ENCODE results near the gene CARNS1. TPM values are rescaled to one million over a fixed set of nuclear protein-coding genes. Genes with fewer than 3 reads are reported as not detected.
"Not testable (repeated sequence)": the region's sequence is repeated elsewhere in the genome, so short reads cannot be mapped to it uniquely, and the experiment has no call there.

CARNS1 gene
- total RNA-seq, 2 experiments from 2014 or later = 4.8 to 4.9 TPM

- Mint-ChIP-seq H3K4me1 (ENCODE audit: low read depth) (peaks cover 67% of the 10 kb centered on the region), H3K27ac (peak overlapping the region; percentile 86)
- POLR2A ChIA-PET = interaction anchor here (0.5 to 5.8 kb wide), 8 partner anchors 10 to 235 kb away, joined by 3 to 95 read pairs (median 15); partner anchors contain the start of genes PPP1CA, PTPRCAP and TBC1D10C
These were observed 6.1 kb downstream of the CARNS1 start for GRCh38 chr11:67421430-67422031.

GRCh38 chr11:67422891-67423290, 7.4 kb downstream of the CARNS1 start:
- peaks cover 66% of the 10 kb centered on the region for H3K4me1 Mint-ChIP-seq (ENCODE audit: low read depth)
- H3K4me3 Mint-ChIP-seq = no peak overlapping the region
- no peak for ATAC-seq
- ChIA-PET POLR2A (interaction anchor here (1.1 to 2.1 kb wide), 3 partner anchors 11 to 16 kb away, joined by 3 to 9 read pairs (median 5); partner anchors contain the start of gene PTPRCAP), CTCF (no interaction called here)
- H3K9me3 Mint-ChIP-seq (ENCODE audit: insufficient read depth) = no peaks in the 10 kb centered on the region
- no peak for DNase-seq
- no peaks in the 10 kb centered on the region for H3K36me3 Mint-ChIP-seq (ENCODE audit: low read depth)
- H3K27ac Mint-ChIP-seq = peak overlapping the region; percentile 32
- H3K27me3 Mint-ChIP-seq (ENCODE audit: low read depth) = no peaks in the 10 kb centered on the region

More at GRCh38 chr11:67421430-67422031, 6.1 kb downstream of the CARNS1 start:
- no peak for DNase-seq
- peak overlapping the region; percentile 70 for H3K4me3 Mint-ChIP-seq
- CTCF ChIA-PET = interaction anchor here (1.2 to 6.6 kb wide), 4 partner anchors 16 to 55 kb away, joined by 5 to 73 read pairs (median 9); partner anchors contain the start of genes PPP1CA, PTPRCAP and TBC1D10C
- no peaks in the 10 kb centered on the region for H3K9me3 Mint-ChIP-seq (ENCODE audit: insufficient read depth)
- no peak for ATAC-seq
- H3K27me3 Mint-ChIP-seq (ENCODE audit: low read depth) = no peaks in the 10 kb centered on the region
- peaks cover 3% of the 10 kb centered on the region for H3K36me3 Mint-ChIP-seq (ENCODE audit: low read depth)

DNA sequence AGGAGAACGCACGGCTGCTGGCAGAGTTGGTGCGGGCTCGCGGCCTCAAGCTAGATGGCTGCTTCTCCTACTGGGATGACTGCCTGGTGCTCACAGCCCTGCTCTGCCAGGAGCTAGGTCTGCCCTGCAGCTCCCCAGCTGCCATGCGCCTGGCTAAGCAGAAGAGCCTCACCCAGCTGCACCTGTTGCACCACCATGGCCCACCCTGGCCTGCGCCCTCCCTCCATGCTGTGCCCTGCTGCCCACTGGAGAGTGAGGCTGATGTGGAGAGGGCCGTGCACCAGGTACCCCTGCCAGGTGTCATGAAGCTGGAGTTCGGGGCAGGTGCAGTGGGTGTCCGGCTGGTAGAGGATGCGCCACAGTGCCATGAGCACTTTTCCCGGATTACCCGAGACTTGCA, 8.0 kb downstream of the CARNS1 start:
- no peaks in the 10 kb centered on the region for H3K27me3 Mint-ChIP-seq (ENCODE audit: low read depth)
- ATAC-seq (no peak), DNase-seq (no peak)
- H3K9me3 Mint-ChIP-seq (ENCODE audit: insufficient read depth) = no peaks in the 10 kb centered on the region
- H3K4me1 Mint-ChIP-seq (ENCODE audit: low read depth) = peaks cover 64% of the 10 kb centered on the region
- peaks cover 3% of the 10 kb centered on the region for H3K36me3 Mint-ChIP-seq (ENCODE audit: low read depth)
- POLR2A ChIA-PET = interaction anchor here (1.0 to 7.9 kb wide), 5 partner anchors 12 to 61 kb away, joined by 3 to 48 read pairs (median 5); partner anchors contain the start of genes PPP1CA, PTPRCAP and TBC1D10C
- no peak overlapping the region for H3K27ac Mint-ChIP-seq
- no peak overlapping the region for H3K4me3 Mint-ChIP-seq
- CTCF ChIA-PET = no interaction called here

DNA sequence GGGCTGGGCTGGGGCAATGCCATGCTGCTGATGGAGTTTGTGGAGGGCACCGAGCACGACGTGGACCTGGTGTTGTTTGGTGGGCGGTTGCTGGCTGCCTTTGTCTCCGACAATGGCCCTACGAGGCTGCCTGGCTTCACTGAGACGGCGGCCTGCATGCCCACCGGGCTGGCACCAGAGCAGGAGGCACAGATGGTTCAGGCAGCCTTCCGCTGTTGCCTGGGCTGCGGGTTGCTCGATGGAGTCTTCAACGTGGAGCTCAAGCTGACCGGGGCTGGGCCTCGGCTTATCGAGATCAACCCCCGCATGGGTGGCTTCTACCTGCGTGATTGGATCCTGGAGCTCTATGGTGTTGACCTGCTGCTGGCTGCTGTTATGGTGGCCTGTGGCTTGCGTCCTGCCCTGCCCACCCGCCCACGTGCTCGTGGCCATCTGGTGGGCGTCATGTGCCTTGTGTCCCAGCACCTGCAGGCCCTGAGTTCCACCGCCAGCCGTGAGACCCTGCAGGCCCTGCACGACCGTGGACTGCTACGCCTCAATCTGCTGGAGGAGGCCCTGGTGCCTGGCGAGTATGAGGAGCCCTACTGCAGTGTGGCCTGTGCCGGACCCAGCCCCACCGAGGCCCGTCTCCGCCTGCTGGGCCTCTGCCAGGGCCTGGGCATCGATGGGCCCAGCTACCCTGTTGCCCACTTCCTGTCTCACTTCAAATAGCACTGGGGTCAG, 8.6 kb downstream of the CARNS1 start:
- ChIA-PET CTCF (interaction anchor here (1.0 to 1.5 kb wide), 2 partner anchors 14 to 71 kb away, joined by 3 to 4 read pairs; partner anchors contain the start of genes POLD4 and PTPRCAP), POLR2A (interaction anchor here (1.0 to 7.9 kb wide), 6 partner anchors 10 to 60 kb away, joined by 3 to 48 read pairs (median 5); partner anchors contain the start of genes PPP1CA, PTPRCAP and TBC1D10C)
- no peaks in the 10 kb centered on the region for H3K27me3 Mint-ChIP-seq (ENCODE audit: low read depth)
- no peak overlapping the region for H3K27ac Mint-ChIP-seq
- no peaks in the 10 kb centered on the region for H3K9me3 Mint-ChIP-seq (ENCODE audit: insufficient read depth)
- H3K4me1 Mint-ChIP-seq (ENCODE audit: low read depth) = peaks cover 60% of the 10 kb centered on the region
- peaks cover 3% of the 10 kb centered on the region for H3K36me3 Mint-ChIP-seq (ENCODE audit: low read depth)
- no peak overlapping the region for H3K4me3 Mint-ChIP-seq
- DNase-seq = no peak
- no peak for ATAC-seq

- peak overlapping the region; percentile 98 for H3K4me3 Mint-ChIP-seq
- H3K27me3 Mint-ChIP-seq (ENCODE audit: low read depth); H3K9me3 Mint-ChIP-seq (ENCODE audit: insufficient read depth); ATAC-seq; DNase-seq: not testable (repeated sequence)
- H3K27ac Mint-ChIP-seq = peak overlapping the region; percentile 95
- peaks cover 17% of the 10 kb centered on the region for H3K36me3 Mint-ChIP-seq (ENCODE audit: low read depth)
- POLR2A ChIA-PET = interaction anchor here (1.0 to 7.9 kb wide), 4 partner anchors 10 to 35 kb away, joined by 3 to 48 read pairs (median 26); partner anchors contain the start of genes PPP1CA, PTPRCAP, RAD9A and TBC1D10C
- H3K4me1 Mint-ChIP-seq (ENCODE audit: low read depth) = peaks cover 61% of the 10 kb centered on the region
- CTCF ChIA-PET = interaction anchor here (1.0 to 2.3 kb wide), 4 partner anchors 10 to 165 kb away, joined by 3 to 6 read pairs (median 4); partner anchors contain the start of gene PTPRCAP
These were observed 11.9 kb downstream of the CARNS1 start for GRCh38 chr11:67427364-67427859.

DNA sequence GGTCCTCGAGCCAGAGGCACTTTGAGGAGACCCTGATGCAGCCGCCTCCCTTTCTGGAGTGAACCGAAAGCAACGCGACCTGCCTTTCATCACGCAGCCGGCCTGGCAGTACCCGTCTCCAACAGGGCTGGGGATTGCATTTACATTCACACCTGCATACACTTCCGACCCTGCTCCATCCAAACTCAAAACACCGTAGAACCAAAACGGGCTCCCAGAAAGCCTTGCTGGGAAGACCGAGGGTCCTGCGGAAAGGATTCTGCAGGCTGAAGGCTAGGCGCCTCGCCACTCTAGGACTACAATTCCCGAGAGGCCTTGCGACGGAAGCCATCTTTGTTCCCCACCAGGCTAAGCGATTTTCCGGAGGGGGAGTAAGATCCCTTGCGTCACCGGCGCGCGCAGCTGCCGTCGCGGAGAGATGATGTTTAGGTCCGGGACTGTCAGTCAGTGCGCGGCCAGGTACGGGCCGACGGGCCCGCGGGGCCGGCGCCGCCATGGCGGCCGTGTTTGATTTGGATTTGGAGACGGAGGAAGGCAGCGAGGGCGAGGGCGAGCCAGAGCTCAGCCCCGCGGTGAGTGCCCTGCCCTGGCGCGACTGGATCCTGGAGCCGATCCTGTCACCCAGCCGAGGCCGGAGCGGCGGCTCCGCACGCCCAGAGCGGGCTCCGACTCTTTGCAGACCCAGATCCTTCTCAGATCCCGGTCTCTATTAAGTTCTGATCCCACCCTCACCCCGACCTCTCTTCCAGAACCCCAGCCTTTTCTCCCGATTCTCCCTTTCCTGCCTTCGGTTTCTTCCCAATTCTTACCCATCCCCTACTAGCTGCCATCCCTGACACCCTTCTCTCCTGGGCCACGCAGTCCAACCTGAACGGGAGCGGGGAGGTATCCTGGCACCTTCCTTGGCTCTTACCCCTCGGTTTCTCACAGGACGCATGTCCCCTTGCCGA, 12.8 kb downstream of the CARNS1 start, which contains the start of gene RPS6KB2:
Gene RPS6KB2, plus strand, starts transcription at position 443 of the 950 bp plus-strand sequence. Its CDS starts 52 bp downstream, at position 495.
- peaks cover 61% of the 10 kb centered on the region for H3K4me1 Mint-ChIP-seq (ENCODE audit: low read depth)
- no peaks in the 10 kb centered on the region for H3K27me3 Mint-ChIP-seq (ENCODE audit: low read depth)
- POLR2A ChIA-PET = interaction anchor here (0.6 to 7.9 kb wide), 8 partner anchors 9 to 155 kb away, joined by 3 to 48 read pairs (median 3); partner anchors contain the start of genes PPP1CA, PTPRCAP, RAD9A and TBC1D10C
- ATAC-seq (peak; percentile 94), DNase-seq (peak; percentile 100)
- CTCF ChIA-PET = interaction anchor here (0.7 to 2.3 kb wide), 7 partner anchors 8 to 166 kb away, joined by 3 to 6 read pairs (median 3); partner anchors contain the start of genes PPP1CA and PTPRCAP
- peaks cover 26% of the 10 kb centered on the region for H3K36me3 Mint-ChIP-seq (ENCODE audit: low read depth)
- H3K4me3 Mint-ChIP-seq = peak within 1 kb of the TSS; percentile 98
- H3K27ac Mint-ChIP-seq = peak within 1 kb of the TSS; percentile 95
- no peaks in the 10 kb centered on the region for H3K9me3 Mint-ChIP-seq (ENCODE audit: insufficient read depth)

DNA sequence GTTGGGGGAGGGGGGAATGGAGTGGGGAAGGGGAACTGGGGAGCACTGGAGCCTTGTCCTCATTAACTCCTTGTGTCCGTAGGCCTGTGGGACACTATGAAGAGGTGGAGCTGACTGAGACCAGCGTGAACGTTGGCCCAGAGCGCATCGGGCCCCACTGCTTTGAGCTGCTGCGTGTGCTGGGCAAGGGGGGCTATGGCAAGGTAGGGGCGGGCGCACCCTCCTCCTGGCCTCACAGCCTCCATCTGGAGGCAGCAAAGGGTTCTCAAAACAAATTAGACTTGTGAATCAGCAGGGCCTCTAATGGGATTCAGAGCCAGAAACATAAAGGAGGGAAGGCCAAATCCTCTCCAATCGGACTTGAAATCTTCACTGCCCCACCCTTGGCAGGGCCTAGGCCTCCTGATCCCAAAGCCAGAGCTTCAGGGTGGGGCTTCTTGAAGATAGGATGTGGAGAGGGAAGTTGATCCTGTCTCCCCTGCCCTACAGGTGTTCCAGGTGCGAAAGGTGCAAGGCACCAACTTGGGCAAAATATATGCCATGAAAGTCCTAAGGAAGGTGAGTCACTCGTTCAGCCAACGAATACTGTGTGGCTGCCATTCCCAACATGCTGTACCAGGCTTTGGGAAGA, 13.7 kb downstream of the CARNS1 start:
- no peak for ATAC-seq
- ChIA-PET POLR2A (interaction anchor here (0.6 to 7.9 kb wide), 6 partner anchors 8 to 156 kb away, joined by 3 to 48 read pairs (median 3); partner anchors contain the start of genes PPP1CA, PTPRCAP and TBC1D10C), CTCF (interaction anchor here (0.9 to 2.3 kb wide), 5 partner anchors 8 to 76 kb away, joined by 3 to 6 read pairs (median 3); partner anchors contain the start of genes PITPNM1 and PTPRCAP)

GRCh38 chr11:67429722-67430121, 14.2 kb downstream of the CARNS1 start:
- CTCF ChIA-PET = interaction anchor here (1.0 to 2.3 kb wide), 2 partner anchors 8 to 76 kb away, joined by 3 to 6 read pairs; partner anchors contain the start of genes PITPNM1 and PTPRCAP
- no peaks in the 10 kb centered on the region for H3K9me3 Mint-ChIP-seq (ENCODE audit: insufficient read depth)
- no peaks in the 10 kb centered on the region for H3K27me3 Mint-ChIP-seq (ENCODE audit: low read depth)
- peaks cover 40% of the 10 kb centered on the region for H3K36me3 Mint-ChIP-seq (ENCODE audit: low read depth)
- ATAC-seq = no peak
- H3K4me3 Mint-ChIP-seq = peak overlapping the region; percentile 98
- POLR2A ChIA-PET = interaction anchor here (0.7 to 7.9 kb wide), 4 partner anchors 8 to 132 kb away, joined by 3 to 48 read pairs (median 24); partner anchors contain the start of genes PPP1CA, PTPRCAP and TBC1D10C
- H3K4me1 Mint-ChIP-seq (ENCODE audit: low read depth) = peaks cover 71% of the 10 kb centered on the region
- peak overlapping the region; percentile 95 for H3K27ac Mint-ChIP-seq
- no peak for DNase-seq

More for the DNA sequence above, 13.7 kb downstream of the CARNS1 start:
- no peaks in the 10 kb centered on the region for H3K9me3 Mint-ChIP-seq (ENCODE audit: insufficient read depth)
- DNase-seq = no peak
- H3K4me3 Mint-ChIP-seq = peak overlapping the region; percentile 98
- H3K4me1 Mint-ChIP-seq (ENCODE audit: low read depth) = peaks cover 69% of the 10 kb centered on the region
- H3K36me3 Mint-ChIP-seq (ENCODE audit: low read depth) = peaks cover 34% of the 10 kb centered on the region
- H3K27ac Mint-ChIP-seq = peak overlapping the region; percentile 95
- H3K27me3 Mint-ChIP-seq (ENCODE audit: low read depth) = no peaks in the 10 kb centered on the region

DNA sequence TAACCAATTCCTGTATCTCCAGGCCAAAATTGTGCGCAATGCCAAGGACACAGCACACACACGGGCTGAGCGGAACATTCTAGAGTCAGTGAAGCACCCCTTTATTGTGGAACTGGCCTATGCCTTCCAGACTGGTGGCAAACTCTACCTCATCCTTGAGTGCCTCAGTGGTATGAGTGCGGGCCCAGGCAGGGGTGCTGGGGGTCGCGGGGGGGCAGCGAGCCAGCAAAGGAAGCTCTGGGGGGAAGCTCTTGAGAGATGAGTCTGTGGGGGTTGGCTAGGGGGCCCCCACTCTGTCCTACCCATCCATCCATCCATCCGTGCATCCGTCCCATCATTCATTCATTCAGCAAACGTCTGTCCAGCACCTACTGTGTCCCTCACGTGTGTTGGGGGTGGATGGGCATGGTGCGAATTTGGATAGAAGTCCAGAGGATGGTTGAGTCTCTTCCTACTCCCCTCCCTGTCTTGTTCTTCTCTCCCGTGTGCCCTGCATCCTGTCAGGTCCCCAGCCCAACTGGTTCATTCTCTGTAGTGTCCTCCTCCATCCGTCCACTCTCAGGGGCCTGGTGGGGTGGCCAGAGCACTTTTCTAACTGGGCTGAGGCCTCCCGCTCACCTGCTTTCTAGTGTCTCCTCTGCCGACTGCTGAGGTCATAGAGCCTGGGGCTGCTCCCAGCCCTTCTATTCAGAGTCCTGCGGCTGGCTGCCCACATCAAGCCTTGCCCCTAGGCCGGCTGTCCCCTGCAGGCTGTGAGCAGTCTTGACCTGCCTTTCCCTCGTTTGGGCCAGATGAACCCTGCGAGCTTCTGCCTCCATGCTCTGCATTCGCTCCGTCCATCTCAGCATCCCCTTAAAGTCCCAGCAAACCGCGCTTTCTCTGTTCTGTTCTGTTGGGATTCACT, 16.1 kb downstream of the CARNS1 start:
- POLR2A ChIA-PET = interaction anchor here (0.6 to 8.9 kb wide), 7 partner anchors 13 to 129 kb away, joined by 3 to 76 read pairs (median 5); partner anchors contain the start of genes PPP1CA and TBC1D10C
- no peak for ATAC-seq
- H3K27me3 Mint-ChIP-seq (ENCODE audit: low read depth) = no peaks in the 10 kb centered on the region
- peaks cover 55% of the 10 kb centered on the region for H3K36me3 Mint-ChIP-seq (ENCODE audit: low read depth)
- CTCF ChIA-PET = interaction anchor here (1.1 kb wide), 1 partner anchor 76 kb away, joined by 3 read pairs; the partner anchor contains the start of gene CDK2AP2
- H3K4me1 Mint-ChIP-seq (ENCODE audit: low read depth) = peaks cover 63% of the 10 kb centered on the region
- no peak for DNase-seq
- H3K9me3 Mint-ChIP-seq (ENCODE audit: insufficient read depth) = no peaks in the 10 kb centered on the region
- peak overlapping the region; percentile 96 for H3K27ac Mint-ChIP-seq
- peak overlapping the region; percentile 1 for H3K4me3 Mint-ChIP-seq
